ENCODE results near the gene NEK1. TPM values are rescaled to one million over a fixed set of nuclear protein-coding genes. Genes with fewer than 3 reads are reported as not detected.
"Not testable (repeated sequence)": the region's sequence is repeated elsewhere in the genome, so short reads cannot be mapped to it uniquely, and the experiment has no call there.

NEK1 gene
- total and polyA plus RNA-seq, 2 of the 8 experiments (the other 6 are each of a cell fraction or from before 2014, with no cell fraction given): 3.9 to 11.7 TPM

DNA sequence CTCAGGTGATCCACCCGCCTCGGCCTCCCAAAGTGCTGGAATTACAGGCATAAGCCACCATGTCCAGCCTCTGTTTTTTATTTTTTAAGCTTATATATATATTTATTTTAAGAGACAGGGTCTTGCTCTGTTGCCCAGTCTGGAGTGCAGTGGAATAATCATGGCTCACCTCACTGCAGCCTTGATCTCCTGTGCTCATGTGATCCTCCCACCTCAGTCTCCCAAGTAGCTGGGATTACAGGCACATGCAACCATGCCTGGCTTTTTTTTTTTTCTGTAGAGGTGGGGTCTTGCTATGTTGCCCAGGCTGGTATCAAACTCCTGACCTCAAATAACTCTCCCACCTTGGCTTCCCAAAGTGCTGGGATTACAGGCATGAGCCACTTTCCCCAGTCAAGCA, 184.7 kb downstream of the NEK1 start:
- H3K4me3 ChIP-seq (ENCODE audit: extremely low read depth in 1 of 4, insufficient read depth in 2 of 4, low read depth in 3 of 4, low read length in 4 of 4); H3K9ac ChIP-seq (replicated peaks in 1 of 4; ENCODE audit: extremely low read depth in 1 of 4, low read depth in 3 of 4, low read length in 3 of 4); H2AK5ac ChIP-seq (ENCODE audit: low read depth, low read length); H4K5ac ChIP-seq (ENCODE audit: insufficient read length, low read depth, low read length); H3K9me3 ChIP-seq (ENCODE audit: insufficient read depth in 2 of 2, low read depth in 1 of 2, low read length in 1 of 2); H2BK120ac ChIP-seq (replicated peaks; ENCODE audit: low read depth, low read length); H3K79me2 ChIP-seq (ENCODE audit: control insufficient read depth in 1 of 2, insufficient read depth in 2 of 2, low read length in 2 of 2); H3K27ac ChIP-seq (ENCODE audit: low read depth, low read length); H3K23ac ChIP-seq (ENCODE audit: insufficient read length); DNase-seq (ENCODE audit: low read depth in 1 of 2, low spot score in 2 of 2); H3K56ac ChIP-seq (replicated peaks; ENCODE audit: insufficient read length, low read depth, low read length); FAIRE-seq; H2BK15ac ChIP-seq (ENCODE audit: low read length); H3K4ac ChIP-seq (replicated peaks; ENCODE audit: insufficient read length, low read depth, low read length); H3K79me1 ChIP-seq (ENCODE audit: low read depth, low read length); POLR2A ChIA-PET (ENCODE audit: partially characterized antibody); H4K91ac ChIP-seq (replicated peaks; ENCODE audit: insufficient read length, low read length); H2BK12ac ChIP-seq (ENCODE audit: low read depth, low read length); H4K8ac ChIP-seq (ENCODE audit: extremely low read depth, insufficient read depth, low read length); CTCF ChIA-PET (ENCODE audit: partially characterized antibody); H3K36me3 ChIP-seq (ENCODE audit: control insufficient read depth in 2 of 4, insufficient read depth in 4 of 4, low read length in 3 of 4); H2BK20ac ChIP-seq (ENCODE audit: low read length); H3K14ac ChIP-seq (ENCODE audit: insufficient read length); H3K23me2 ChIP-seq (ENCODE audit: low read depth, low read length); H3K18ac ChIP-seq (ENCODE audit: extremely low read depth, low read length); H2AFZ ChIP-seq (ENCODE audit: low read length); H4K20me1 ChIP-seq (replicated peaks in 1 of 2; ENCODE audit: control insufficient read depth in 1 of 2, insufficient read depth in 2 of 2, low read length in 2 of 2); H3K4me1 ChIP-seq (replicated peaks in 1 of 4; ENCODE audit: control insufficient read depth in 3 of 4, insufficient read depth in 4 of 4, low read length in 3 of 4); H3K27me3 ChIP-seq (replicated peaks in 1 of 4; ENCODE audit: control insufficient read depth in 3 of 4, extremely low read depth in 1 of 4, insufficient read depth in 3 of 4, low read length in 3 of 4); H3K4me2 ChIP-seq (ENCODE audit: insufficient read depth in 1 of 2, low read depth in 2 of 2, low read length in 2 of 2); H2BK5ac ChIP-seq (ENCODE audit: low read depth, low read length): not testable (repeated sequence)
- WGBS, 2 experiments (ENCODE audit: extremely low coverage in 1 of 2, insufficient coverage in 1 of 2, insufficient read length in 1 of 2, insufficient replicate concordance in 2 of 2, low coverage in 1 of 2, low lambda C conversion rate in 2 of 2, missing lambda C conversion rate in 1 of 2): 100% methylated on average over 2 of the region's 2 CpGs; no CpG with 5 or more reads in 1 of the 2 experiments
